Adipose tissue (tissue), 3 donors: Measurements from ENCODE around the gene PAPOLA. TPM values are rescaled to one million over a fixed set of nuclear protein-coding genes. Genes with fewer than 3 reads are reported as not detected.
A peak's percentile ranks its signal among the peaks of the same experiment; 100 is the strongest.
"Not testable (repeated sequence)": the region's sequence is repeated elsewhere in the genome, so short reads cannot be mapped to it uniquely, and the experiment has no call there.

Source experiments
- H3K27ac ChIP-seq: one replicate; pipeline ENCODE4 v1.5.1; 2013; ENCODE audit warnings: low read depth, low read length
- WGBS, 3 donors: extraction: QIAGEN DNeasy Blood & Tissue Kit; methylation state at CpG; one replicate each; pipeline ENCODE4 v1.1.7; 2013; 5-methylcytosine and 5-hydroxymethylcytosine counted together
- polyA plus RNA-seq, 3 donors: library from polyadenylated mRNA; stranded (reverse); fragments of 200-250 nt; gene quantifications; one replicate each; pipeline ENCODE4 v1.2.3, GENCODE V29; 2013
- donor health status: healthy with polysubstance abuse.
- donor health status: Bipolar disorder and iron deficiency.
- donor health status: healthy.

Gene PAPOLA
- polyA plus RNA-seq: 10 to 100 TPM; 40.1 to 70.7 (median 45.3) TPM

GRCh38 chr14:96501740-96502620 lies at the start of gene PAPOLA:
TSS of gene PAPOLA (plus strand) at chr14:96502382. CDS start at chr14:96502593, 211 bp downstream.
- H3K27ac ChIP-seq: peak within 1 kb of the TSS; percentile 93
- 0% methylated on average over 73 to 87 of the region's 87 CpGs for WGBS, 3 donors

GRCh38 chr14:96452684-96453083 lies 49.5 kb upstream of the PAPOLA start:
- H3K27ac ChIP-seq: no peak overlapping the region
- 49 to 93% (median 92%) methylated on average over 6 of the region's 6 CpGs for WGBS, 3 donors

GRCh38 chr14:96455588-96455987 lies 46.6 kb upstream of the PAPOLA start:
- 83 to 88% (median 85%) methylated on average over 5 of the region's 5 CpGs for WGBS, 3 donors
- H3K27ac ChIP-seq: no peak overlapping the region

GRCh38 chr14:96459851-96460250 lies 42.3 kb upstream of the PAPOLA start:
- 87 to 96% (median 91%) methylated on average over 3 of the region's 3 CpGs for WGBS, 3 donors
- no peak overlapping the region for H3K27ac ChIP-seq

GRCh38 chr14:96461950-96462798 lies 40.0 kb upstream of the PAPOLA start:
- 23 to 65% (median 58%) methylated on average over 8 of the region's 8 CpGs for WGBS, 3 donors
- no peak overlapping the region for H3K27ac ChIP-seq

GRCh38 chr14:96464136-96464535 lies 38.0 kb upstream of the PAPOLA start:
- 83 to 95% (median 87%) methylated on average over 7 of the region's 7 CpGs for WGBS, 3 donors
- H3K27ac ChIP-seq: no peak overlapping the region

GRCh38 chr14:96466918-96467317 lies 35.3 kb upstream of the PAPOLA start:
- 68 to 89% (median 85%) methylated on average over 3 of the region's 3 CpGs for WGBS, 3 donors

GRCh38 chr14:96470331-96470730 lies 31.9 kb upstream of the PAPOLA start:
- 49 to 52% (median 52%) methylated on average over 4 of the region's 4 CpGs for WGBS, 3 donors
- no peak overlapping the region for H3K27ac ChIP-seq

More at GRCh38 chr14:96466918-96467317, 35.3 kb upstream of the PAPOLA start:
- H3K27ac ChIP-seq: no peak overlapping the region

GRCh38 chr14:96470967-96471366 lies 31.2 kb upstream of the PAPOLA start:
- not testable (repeated sequence) for H3K27ac ChIP-seq
- WGBS, 3 donors: 89 to 93% (median 90%) methylated on average over 4 of the region's 4 CpGs

- 63 to 83% (median 79%) methylated on average over 6 of the region's 6 CpGs for WGBS, 3 donors
Observed at GRCh38 chr14:96478119-96478518, 24.1 kb upstream of the PAPOLA start.

GRCh38 chr14:96479435-96480146 lies 22.6 kb upstream of the PAPOLA start:
- 77 to 84% (median 80%) methylated on average over 10 of the region's 10 CpGs for WGBS, 3 donors
- no peak overlapping the region for H3K27ac ChIP-seq

More at GRCh38 chr14:96478119-96478518, 24.1 kb upstream of the PAPOLA start:
- no peak overlapping the region for H3K27ac ChIP-seq

- 67 to 87% (median 82%) methylated on average over 4 of the region's 4 CpGs for WGBS, 3 donors
- H3K27ac ChIP-seq: no peak overlapping the region
Observed at GRCh38 chr14:96481731-96482314, 20.4 kb upstream of the PAPOLA start.

- H3K27ac ChIP-seq: no peak overlapping the region
- 85 to 92% (median 85%) methylated on average over 10 of the region's 10 CpGs for WGBS, 3 donors
Observed at GRCh38 chr14:96482986-96483385, 19.2 kb upstream of the PAPOLA start.

- no peak overlapping the region for H3K27ac ChIP-seq
Observed at GRCh38 chr14:96484399-96484798, 17.8 kb upstream of the PAPOLA start.

GRCh38 chr14:96486705-96487104 lies 15.5 kb upstream of the PAPOLA start:
- 71 to 73% (median 71%) methylated on average over 4 of the region's 4 CpGs for WGBS, 3 donors
- no peak overlapping the region for H3K27ac ChIP-seq

GRCh38 chr14:96489327-96489726 lies 12.9 kb upstream of the PAPOLA start:
- 82 to 88% (median 87%) methylated on average over 4 of the region's 4 CpGs for WGBS, 3 donors
- no peak overlapping the region for H3K27ac ChIP-seq

GRCh38 chr14:96493178-96493577 lies 9.0 kb upstream of the PAPOLA start:
- H3K27ac ChIP-seq: no peak overlapping the region
- WGBS, 3 donors: 92 to 100% (median 100%) methylated on average over 1 of the region's 1 CpG

- no peak overlapping the region for H3K27ac ChIP-seq
- 90 to 93% (median 92%) methylated on average over 3 of the region's 3 CpGs for WGBS, 3 donors
Observed at GRCh38 chr14:96494331-96494730, 7.9 kb upstream of the PAPOLA start.
